Left cardiac atrium (tissue), 4 donors: Measurements from ENCODE around the gene TUB. TPM values are rescaled to one million over a fixed set of nuclear protein-coding genes. Genes with fewer than 3 reads are reported as not detected.

Experiments used
- ATAC-seq, 2 donors: fragments of 200-7000 bp; cut with Tn5 transposase; one replicate each; pipeline ENCODE4 v1.9.1; 2020; ENCODE audit warnings: mild to moderate bottlenecking in 2 of 2, moderate library complexity in 2 of 2
- DNase-seq: peaks from one replicate; pipeline ENCODE4 v3.0.0-alpha.2; 2020
- intact Hi-C, 2 donors: fragments of 100-400 bp; cut with DNase I; formaldehyde crosslinking; loops; one replicate each; pipeline versions ENCODE4 v1.14.1 to v1.15.1; 2022 to 2023
- total RNA-seq, 2 donors: library from RNA; stranded (reverse); fragmentation: NEBNext Ultra II Directional; extraction: Animal tissue kit (Norgen Biotek cat#: 25700); gene quantifications; one replicate each; pipeline ENCODE4 v1.2.1, GENCODE V29; 2021
- donor health status: DM: no; HTN: yes; CAD: no.
- donor health status: DM: no; HTN: yes; CAD: no; lungs with severe emphysema.
- donor health status: DM: yes; HTN: yes; CAD: no.
- donor health status: Dilated cardiomyopathy.

The TUB gene
- total RNA-seq, 2 donors from 2014 or later, result 11.6 to 13.1 TPM

- intact Hi-C loops, result no loop called here
- DNase-seq, result no peak
- ATAC-seq, result no peak
Observed at GRCh38 chr11:8040261-8040920, 40.6 kb upstream of the TUB start.

- DNase-seq, result no peak
- no peak for ATAC-seq
- intact Hi-C loops, result no loop called here
Observed at GRCh38 chr11:8040921-8041285, 40.1 kb upstream of the TUB start.

GRCh38 chr11:8041576-8041975 is 39.4 kb upstream of the TUB start:
- intact Hi-C loops, result no loop called here
- no peak for DNase-seq
- no peak for ATAC-seq

- DNase-seq (no peak), ATAC-seq (no peak)
- intact Hi-C loops, result no loop called here
Observed at GRCh38 chr11:8043756-8044155, 37.3 kb upstream of the TUB start.

GRCh38 chr11:8045839-8046238 is 35.2 kb upstream of the TUB start:
- DNase-seq, result no peak
- intact Hi-C loops, result no loop called here
- ATAC-seq, result no peak

- no peak for ATAC-seq
- no peak for DNase-seq
- intact Hi-C loops, result no loop called here
Observed at GRCh38 chr11:8047382-8047781, 33.6 kb upstream of the TUB start.

GRCh38 chr11:8049084-8049483 is 31.9 kb upstream of the TUB start:
- DNase-seq (no peak), ATAC-seq (no peak)
- intact Hi-C loops, result no loop called here

GRCh38 chr11:8055091-8055835 is 25.7 kb upstream of the TUB start:
- intact Hi-C loops, result no loop called here
- DNase-seq (no peak), ATAC-seq (no peak)

- DNase-seq (no peak), ATAC-seq (no peak)
- intact Hi-C loops, result no loop called here
Observed at GRCh38 chr11:8055836-8056526, 25.0 kb upstream of the TUB start.

GRCh38 chr11:8056810-8057463 is 24.1 kb upstream of the TUB start:
- ATAC-seq, result peak; percentile 70 to 77
- peak; percentile 53 for DNase-seq
- intact Hi-C loops, result no loop called here

- intact Hi-C loops, result no loop called here
- DNase-seq, result no peak
- ATAC-seq, result no peak
Observed at GRCh38 chr11:8058216-8058615, 22.8 kb upstream of the TUB start.

- ATAC-seq, result no peak
- intact Hi-C loops, result no loop called here
- DNase-seq, result no peak
Observed at GRCh38 chr11:8059030-8059429, 22.0 kb upstream of the TUB start.

GRCh38 chr11:8059571-8060011 is 21.4 kb upstream of the TUB start:
- DNase-seq (no peak), ATAC-seq (peak in 1 of 2 donors; percentile 23)
- intact Hi-C loops, result no loop called here

GRCh38 chr11:8060146-8060719 is 20.8 kb upstream of the TUB start:
- intact Hi-C loops, result no loop called here
- DNase-seq (no peak), ATAC-seq (no peak)

- no peak for ATAC-seq
- no peak for DNase-seq
Observed at GRCh38 chr11:8060801-8061554, 20.0 kb upstream of the TUB start.

GRCh38 chr11:8061555-8062428 is 19.2 kb upstream of the TUB start:
- ATAC-seq (no peak), DNase-seq (no peak)
- intact Hi-C loops, result no loop called here

More at GRCh38 chr11:8060801-8061554, 20.0 kb upstream of the TUB start:
- intact Hi-C loops, result no loop called here

- ATAC-seq (no peak), DNase-seq (no peak)
- intact Hi-C loops, result no loop called here
Observed at GRCh38 chr11:8062781-8063257, 18.2 kb upstream of the TUB start.

- intact Hi-C loops, result no loop called here
- DNase-seq, result no peak
- ATAC-seq, result peak; percentile 59 to 66
Observed at GRCh38 chr11:8063324-8063723, 17.7 kb upstream of the TUB start.
